ENCODE data around the gene SMIM24.

The SMIM24 gene

GRCh38 chr19:3470500-3471128 is 9.7 kb downstream of the SMIM24 start:
- DNase-seq: no peak

GRCh38 chr19:3469638-3470499 is 10.5 kb downstream of the SMIM24 start:
- DNase-seq: no peak

GRCh38 chr19:3468211-3468610 is 12.1 kb downstream of the SMIM24 start:
- DNase-seq: no peak

- no peak for DNase-seq
Observed at GRCh38 chr19:3467437-3468198, 12.7 kb downstream of the SMIM24 start.

- DNase-seq: no peak
Observed at GRCh38 chr19:3466635-3467034, 13.7 kb downstream of the SMIM24 start.

- DNase-seq: no peak
Observed at GRCh38 chr19:3465552-3465951, 14.8 kb downstream of the SMIM24 start.

- no peak for DNase-seq
Observed at GRCh38 chr19:3464587-3465235, 15.6 kb downstream of the SMIM24 start.

GRCh38 chr19:3463714-3464586 is 16.4 kb downstream of the SMIM24 start:
- no peak for DNase-seq

- no peak for DNase-seq
Observed at GRCh38 chr19:3462991-3463713, 17.2 kb downstream of the SMIM24 start.

- no peak for DNase-seq
Observed at GRCh38 chr19:3459965-3460582, 20.3 kb downstream of the SMIM24 start.

- DNase-seq: no peak
Observed at GRCh38 chr19:3459089-3459881, 21.0 kb downstream of the SMIM24 start.

GRCh38 chr19:3458229-3459088 is 21.9 kb downstream of the SMIM24 start:
- DNase-seq: no peak

- DNase-seq: no peak
Observed at GRCh38 chr19:3457528-3458228, 22.6 kb downstream of the SMIM24 start.

- no peak for DNase-seq
Observed at GRCh38 chr19:3456925-3457527, 23.3 kb downstream of the SMIM24 start.

- no peak for DNase-seq
Observed at GRCh38 chr19:3455960-3456601, 24.2 kb downstream of the SMIM24 start.

GRCh38 chr19:3455393-3455955 is 24.9 kb downstream of the SMIM24 start:
- no peak for DNase-seq
